ENCODE data around the gene SYT1. TPM values are rescaled to one million over a fixed set of nuclear protein-coding genes. Genes with fewer than 3 reads are reported as not detected.

Gene SYT1
- total and polyA plus RNA-seq, 2 of the 8 experiments (the other 6 are each of a cell fraction or from before 2014, with no cell fraction given), result 11.0 to 34.6 TPM

- H3K18ac ChIP-seq (ENCODE audit: extremely low read depth, low read length), result no peak overlapping the region
- H3K4me2 ChIP-seq (ENCODE audit: insufficient read depth in 1 of 2, low read depth in 2 of 2, low read length in 2 of 2), result no peak overlapping the region
- no peak overlapping the region for H2BK12ac ChIP-seq (ENCODE audit: low read depth, low read length)
- peaks cover 0 to 4% (median 0%) of the 10 kb centered on the region in 4 experiments; a peak in 1 of 7 replicates for H3K4me1 ChIP-seq (replicated peaks in 1 of 4; ENCODE audit: control insufficient read depth in 3 of 4, insufficient read depth in 4 of 4, low read length in 3 of 4)
- ChIA-PET CTCF (ENCODE audit: partially characterized antibody) (interaction anchor here (1.2 kb wide), 1 partner anchor 11 kb away, joined by 4 read pairs; no protein-coding TSS in a partner anchor), POLR2A (ENCODE audit: partially characterized antibody) (no interaction called here)
- H2BK20ac ChIP-seq (ENCODE audit: low read length), result no peak overlapping the region
- no peak for DNase-seq (ENCODE audit: low read depth in 1 of 2, low spot score in 2 of 2)
- no peak overlapping the region for H3K4me3 ChIP-seq (ENCODE audit: extremely low read depth in 1 of 4, insufficient read depth in 2 of 4, low read depth in 3 of 4, low read length in 4 of 4)
- no peaks in the 10 kb centered on the region for H3K27me3 ChIP-seq (replicated peaks in 1 of 4; ENCODE audit: control insufficient read depth in 3 of 4, extremely low read depth in 1 of 4, insufficient read depth in 3 of 4, low read length in 3 of 4)
- no peak overlapping the region for H2BK15ac ChIP-seq (ENCODE audit: low read length)
- no peaks in the 10 kb centered on the region for H3K36me3 ChIP-seq (ENCODE audit: control insufficient read depth in 2 of 4, insufficient read depth in 4 of 4, low read length in 3 of 4)
- no peak overlapping the region for H2BK120ac ChIP-seq (replicated peaks; ENCODE audit: low read depth, low read length)
- H3K79me2 ChIP-seq (ENCODE audit: control insufficient read depth in 1 of 2, insufficient read depth in 2 of 2, low read length in 2 of 2), result no peaks in the 10 kb centered on the region; a peak in 1 of 4 replicates
- no peak for FAIRE-seq
- H3K56ac ChIP-seq (replicated peaks; ENCODE audit: insufficient read length, low read depth, low read length), result no peak overlapping the region
- H3K23me2 ChIP-seq (ENCODE audit: low read depth, low read length), result no peaks in the 10 kb centered on the region; the same call in 1 of the 2 replicates
- H3K27ac ChIP-seq (ENCODE audit: low read depth, low read length), result no peak overlapping the region
- H4K91ac ChIP-seq (replicated peaks; ENCODE audit: insufficient read length, low read length), result no peak overlapping the region
- H4K8ac ChIP-seq (ENCODE audit: extremely low read depth, insufficient read depth, low read length), result no peak overlapping the region
- H2AK5ac ChIP-seq (ENCODE audit: low read depth, low read length), result no peak overlapping the region
- no peak overlapping the region for H2AFZ ChIP-seq (ENCODE audit: low read length)
- no peak overlapping the region for H3K14ac ChIP-seq (ENCODE audit: insufficient read length)
- no peaks in the 10 kb centered on the region; the same call in 1 of the 2 replicates for H3K79me1 ChIP-seq (ENCODE audit: low read depth, low read length)
- H2BK5ac ChIP-seq (ENCODE audit: low read depth, low read length), result no peak overlapping the region
- no peak overlapping the region for H4K5ac ChIP-seq (ENCODE audit: insufficient read length, low read depth, low read length)
- H3K4ac ChIP-seq (replicated peaks; ENCODE audit: insufficient read length, low read depth, low read length), result no peak overlapping the region
- no peaks in the 10 kb centered on the region for H4K20me1 ChIP-seq (replicated peaks in 1 of 2; ENCODE audit: control insufficient read depth in 1 of 2, insufficient read depth in 2 of 2, low read length in 2 of 2)
- H3K9me3 ChIP-seq (ENCODE audit: insufficient read depth in 2 of 2, low read depth in 1 of 2, low read length in 1 of 2), result no peaks in the 10 kb centered on the region
- no peak overlapping the region for H3K23ac ChIP-seq (ENCODE audit: insufficient read length)
- H3K9ac ChIP-seq (replicated peaks in 1 of 4; ENCODE audit: extremely low read depth in 1 of 4, low read depth in 3 of 4, low read length in 3 of 4), result no peak overlapping the region
- no peak for TF ChIP-seq HDAC6 (IDR thresholded peaks at IDR 0.05; ENCODE audit: low read depth, low read length)
- TF ChIP-seq CTCF (IDR thresholded peaks at IDR 0.05; ENCODE audit: control extremely low read depth in 1 of 3, insufficient read depth in 1 of 3, low read depth in 1 of 3, low read length in 3 of 3), result no peak
- TF ChIP-seq YY1 (IDR thresholded peaks at IDR 0.05; ENCODE audit: low read depth, low read length), result no peak
- no peak for TF ChIP-seq CBX8 (IDR thresholded peaks at IDR 0.05; ENCODE audit: borderline replicate concordance, low read depth, low read length)
- TF ChIP-seq ZNF274 (IDR thresholded peaks at IDR 0.05; ENCODE audit: borderline replicate concordance, extremely low read depth, low read length), result no peak
- no peak for TF ChIP-seq CBX5 (IDR thresholded peaks at IDR 0.05; ENCODE audit: low read depth, low read length)
- TF ChIP-seq SP4 (IDR thresholded peaks at IDR 0.05; ENCODE audit: low read length), result no peak
- no peak for TF ChIP-seq JUN (IDR thresholded peaks at IDR 0.05; ENCODE audit: low read depth, low read length)
- TF ChIP-seq SIN3A (conservative IDR thresholded peaks at IDR 0.05 in 1 of 2, IDR thresholded peaks at IDR 0.05 in 1 of 2; ENCODE audit: low read depth in 1 of 2, low read length in 2 of 2), result no peak
- no peak for TF ChIP-seq E2F6 (IDR thresholded peaks at IDR 0.05)
- no peak for TF ChIP-seq TEAD4 (IDR thresholded peaks at IDR 0.05; ENCODE audit: low read depth, low read length)
- TF ChIP-seq SRF (IDR thresholded peaks at IDR 0.05; ENCODE audit: low read depth, low read length), result no peak
- TF ChIP-seq POU5F1 (IDR thresholded peaks at IDR 0.05; ENCODE audit: low read depth, low read length), result no peak
Observed at GRCh38 chr12:79069009-79069408, 204.4 kb downstream of the SYT1 start.

Data from H1 (cell line).